Adrenal gland (tissue), 12 donors: ENCODE results near the gene SIVA1. TPM values are rescaled to one million over a fixed set of nuclear protein-coding genes. Genes with fewer than 3 reads are reported as not detected.

Source experiments
- DNase-seq, 7 donors: peaks; one replicate each; pipeline ENCODE4 v3.0.0-alpha.2; 2019 to 2020
- H3K27ac ChIP-seq, 5 donors: fragments of 200-600 bp; sonication (generic) in 4 of 5; 1 replicate in 3 of 5; 2 replicates in 2 of 5; pipeline versions ENCODE4 v1.5.1 to v1.8.0; 2016 to 2020; ENCODE audit warnings: mild to moderate bottlenecking in 1 of 5
- H3K27me3 ChIP-seq: fragments of 200-600 bp; 2 replicates; pipeline ENCODE4 v1.8.0; 2021
- H3K36me3 ChIP-seq, 2 donors: fragments of 200-600 bp; replicated peaks in 1 of 2; 1 replicate in 1 of 2; 2 replicates in 1 of 2; pipeline versions ENCODE4 v1.5.1 to v1.8.0; 2018 to 2022
- H3K4me1 ChIP-seq, 2 donors: fragments of 200-600 bp; replicated peaks in 1 of 2; 1 replicate in 1 of 2; 2 replicates in 1 of 2; pipeline versions ENCODE4 v1.5.1 to v1.8.0; 2018 to 2021
- H3K4me3 ChIP-seq, 4 donors: fragments of 200-600 bp; sonication (generic) in 3 of 4; one replicate each; pipeline ENCODE4 v1.5.1; 2016 to 2018
- H3K9me3 ChIP-seq, 3 donors: fragments of 200-600 bp; sonication (generic) in 1 of 3; replicated peaks in 1 of 3; 1 replicate in 2 of 3; 2 replicates in 1 of 3; pipeline versions ENCODE4 v1.5.1 to v1.8.0; 2016 to 2021
- CTCF ChIP-seq, 6 experiments: fragments of 450-650 bp in 4 of 6; fragments of 200-600 bp in 2 of 6; sonication (generic) in 1 of 6; IDR thresholded peaks; 1 replicate in 5 of 6; 2 replicates in 1 of 6; pipeline versions ENCODE4 v1.5.1 to v1.8.0; 2016 to 2021; ENCODE audit warnings: antibody characterized with exemption in 6 of 6, mild to moderate bottlenecking in 2 of 6, moderate library complexity in 1 of 6
- POLR2A ChIP-seq, 2 donors: fragments of 450-650 bp; IDR thresholded peaks; one replicate each; pipeline ENCODE4 v1.6.1; 2017; ENCODE audit warnings: antibody characterized with exemption in 2 of 2, mild to moderate bottlenecking in 2 of 2, moderate library complexity in 1 of 2
- WGBS, 4 donors: extraction: QIAGEN DNeasy Blood & Tissue Kit in 2 of 4; methylation state at CpG; one replicate each; pipeline versions ENCODE4 v1.1.5 to v1.1.7; 2013 to 2017; 5-methylcytosine and 5-hydroxymethylcytosine counted together
- intact Hi-C, 2 donors: fragments of 100-400 bp; cut with DNase I; formaldehyde crosslinking; loops; one replicate each; pipeline versions ENCODE4 v1.14.1 to v1.15.0; 2022 to 2023
- polyA plus RNA-seq, 3 donors: library from polyadenylated mRNA; stranded (reverse); fragments of 200-250 nt in 2 of 3; fragments of 350-450 nt in 1 of 3; fragmentation: Illumina TruSeq in 1 of 3; extraction: RNeasy Lipid Tissue Mini Kit (QIAGEN cat#74804) in 1 of 3; gene quantifications; one replicate each; pipeline ENCODE4 v1.2.3, GENCODE V29; 2013 to 2014
- total RNA-seq, 9 donors: library from RNA; depleted of rRNA in 4 of 9; stranded (reverse); fragments of >200 nt in 4 of 9; fragments of 120-200 nt in 1 of 9; fragmentation: NEBNext Ultra II Directional in 1 of 9; extraction: Animal tissue kit (Norgen Biotek cat#: 25700) in 1 of 9; gene quantifications; one replicate each; pipeline versions ENCODE4 v1.1.0 to v1.2.4, GENCODE V29; 2013 to 2023
- donor health status: healthy with polysubstance abuse.
- donor health status: Bipolar disorder and iron deficiency.
- donor health status: DM: yes; HTN: yes; CAD: no.
- donor health status: DM: no; HTN: no; CAD: no.
- donor health status: DM: no; HTN: no; CAD: no.
- donor health status: DM: yes; HTN: yes; CAD: no.

SIVA1 gene
- total and polyA plus RNA-seq, 12 donors, result 2.0 to 294 (median 83.2) TPM

GRCh38 chr14:104773505-104774452 lies 20.8 kb downstream of the SIVA1 start:
- no peaks in the 10 kb centered on the region for H3K9me3 ChIP-seq
- 89 to 97% (median 93%) methylated on average over 22 to 46 of the region's 46 CpGs for WGBS, 4 donors
- H3K36me3 ChIP-seq, result peaks cover 0 to 55% of the 10 kb centered on the region in 2 donors
- H3K4me1 ChIP-seq, result peaks cover 0 to 2% of the 10 kb centered on the region in 2 donors
- intact Hi-C loops, result loop anchor here (5.0 kb wide), 1 partner anchor 49 kb away; no protein-coding TSS in a partner anchor
- H3K27ac ChIP-seq, result no peak overlapping the region
- H3K27me3 ChIP-seq, result no peaks in the 10 kb centered on the region
- TF ChIP-seq POLR2A (IDR thresholded peaks at IDR 0.05) (no peak), CTCF (IDR thresholded peaks at IDR 0.05) (no peak)
- no peak overlapping the region for H3K4me3 ChIP-seq
- DNase-seq, result no peak

- no peak overlapping the region for H3K4me3 ChIP-seq
- no peaks in the 10 kb centered on the region for H3K9me3 ChIP-seq
- TF ChIP-seq POLR2A (IDR thresholded peaks at IDR 0.05) (no peak), CTCF (IDR thresholded peaks at IDR 0.05) (no peak)
- DNase-seq, result no peak
- H3K27me3 ChIP-seq, result no peaks in the 10 kb centered on the region
- H3K27ac ChIP-seq, result no peak overlapping the region
- no peaks in the 10 kb centered on the region for H3K4me1 ChIP-seq
- intact Hi-C loops, result loop anchor here (5.0 kb wide), 1 partner anchor 48 kb away; no protein-coding TSS in a partner anchor
- H3K36me3 ChIP-seq, result peaks cover 0 to 55% of the 10 kb centered on the region in 2 donors
- WGBS, 4 donors, result 86 to 96% (median 93%) methylated on average over 7 to 20 of the region's 20 CpGs
Observed at GRCh38 chr14:104774453-104775072, 21.6 kb downstream of the SIVA1 start.

- DNase-seq, result no peak
- Histone ChIP-seq H3K4me3 (no peak overlapping the region), H3K9me3 (no peaks in the 10 kb centered on the region), H3K36me3 (peaks cover 0 to 60% of the 10 kb centered on the region in 2 donors), H3K27ac (no peak overlapping the region), H3K27me3 (no peaks in the 10 kb centered on the region), H3K4me1 (no peaks in the 10 kb centered on the region)
- 91 to 94% (median 93%) methylated on average over 6 to 13 of the region's 13 CpGs for WGBS, 4 donors
- intact Hi-C loops, result no loop called here
- TF ChIP-seq POLR2A (IDR thresholded peaks at IDR 0.05), result no peak
- TF ChIP-seq CTCF (IDR thresholded peaks at IDR 0.05), result no peak
Observed at GRCh38 chr14:104775073-104775489, 22.1 kb downstream of the SIVA1 start.

GRCh38 chr14:104776481-104776880 lies 23.5 kb downstream of the SIVA1 start:
- TF ChIP-seq CTCF (IDR thresholded peaks at IDR 0.05), result no peak
- no peak for TF ChIP-seq POLR2A (IDR thresholded peaks at IDR 0.05)
- Histone ChIP-seq H3K27ac (no peak overlapping the region), H3K4me3 (no peak overlapping the region), H3K9me3 (no peaks in the 10 kb centered on the region), H3K4me1 (no peaks in the 10 kb centered on the region), H3K36me3 (peaks cover 0 to 61% of the 10 kb centered on the region in 2 donors), H3K27me3 (no peaks in the 10 kb centered on the region)
- intact Hi-C loops, result no loop called here
- WGBS, 4 donors, result 96 to 100% (median 97%) methylated on average over 5 to 15 of the region's 15 CpGs
- DNase-seq, result no peak
